ENCODE measurements around the gene SLC26A2. TPM values are rescaled to one million over a fixed set of nuclear protein-coding genes. Genes with fewer than 3 reads are reported as not detected.
A peak's percentile ranks its signal among the peaks of the same experiment; 100 is the strongest.

The SLC26A2 gene
- total and polyA plus RNA-seq, 3 donors from 2014 or later: 7.4 to 16.3 (median 13.5) TPM

DNA sequence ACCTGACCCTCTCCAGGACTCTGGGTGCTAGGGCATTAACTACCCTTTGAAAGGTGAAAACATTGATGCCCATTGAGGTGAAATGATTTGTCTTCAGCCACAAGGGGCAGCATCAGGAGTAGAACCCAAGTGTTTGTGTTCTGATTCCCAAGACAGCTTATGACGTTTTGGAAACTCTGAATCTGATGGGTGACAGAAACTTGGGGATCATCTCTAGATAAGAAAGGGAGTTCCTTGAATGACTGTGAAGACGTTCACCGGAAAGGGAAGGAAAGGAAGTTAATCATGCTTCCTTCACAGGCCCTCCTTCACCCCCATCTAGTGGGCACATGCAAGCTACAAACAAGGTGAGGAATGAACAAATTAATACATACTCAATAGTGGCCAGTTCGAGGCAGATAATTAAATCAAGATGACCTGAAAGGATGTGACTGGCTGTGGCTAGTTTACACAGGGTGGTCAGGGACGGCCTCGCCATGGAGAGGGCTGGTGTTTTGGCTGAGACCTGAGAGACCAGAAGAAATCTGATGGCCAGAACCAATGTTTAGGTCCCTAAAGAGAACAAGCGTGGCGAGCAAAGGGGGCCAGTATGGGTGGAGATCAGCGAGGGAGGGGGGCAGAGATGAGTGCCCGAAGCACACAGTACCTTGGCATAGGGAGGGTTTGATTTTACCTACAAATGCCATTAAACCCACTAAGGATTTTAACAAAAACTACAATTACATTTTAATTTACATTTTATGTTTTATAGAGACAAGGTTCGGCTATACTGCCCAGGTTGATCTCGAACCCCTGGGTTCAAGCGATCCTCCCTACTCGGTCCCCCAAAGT, 937 bp upstream of the SLC26A2 start:
- H3K4me1 ChIP-seq: peaks cover 14% of the 10 kb centered on the region
- peak overlapping the region; percentile 87 to 88 for H3K4me3 ChIP-seq
- peak overlapping the region; percentile 89 to 90 for H3K27ac ChIP-seq
- DNase-seq: no peak
- intact Hi-C loops (cut with DNase I; ENCODE audit: low total_unique reads): loop anchor here (10.0 kb wide), 1 partner anchor 115 kb away; no protein-coding TSS in a partner anchor
- 30 to 35% methylated on average over 14 of the region's 14 CpGs for WGBS, 2 donors
- no peaks in the 10 kb centered on the region for H3K9me3 ChIP-seq
- TF ChIP-seq POLR2A (IDR thresholded peaks at IDR 0.05): no peak
- TF ChIP-seq, protein P1, sequence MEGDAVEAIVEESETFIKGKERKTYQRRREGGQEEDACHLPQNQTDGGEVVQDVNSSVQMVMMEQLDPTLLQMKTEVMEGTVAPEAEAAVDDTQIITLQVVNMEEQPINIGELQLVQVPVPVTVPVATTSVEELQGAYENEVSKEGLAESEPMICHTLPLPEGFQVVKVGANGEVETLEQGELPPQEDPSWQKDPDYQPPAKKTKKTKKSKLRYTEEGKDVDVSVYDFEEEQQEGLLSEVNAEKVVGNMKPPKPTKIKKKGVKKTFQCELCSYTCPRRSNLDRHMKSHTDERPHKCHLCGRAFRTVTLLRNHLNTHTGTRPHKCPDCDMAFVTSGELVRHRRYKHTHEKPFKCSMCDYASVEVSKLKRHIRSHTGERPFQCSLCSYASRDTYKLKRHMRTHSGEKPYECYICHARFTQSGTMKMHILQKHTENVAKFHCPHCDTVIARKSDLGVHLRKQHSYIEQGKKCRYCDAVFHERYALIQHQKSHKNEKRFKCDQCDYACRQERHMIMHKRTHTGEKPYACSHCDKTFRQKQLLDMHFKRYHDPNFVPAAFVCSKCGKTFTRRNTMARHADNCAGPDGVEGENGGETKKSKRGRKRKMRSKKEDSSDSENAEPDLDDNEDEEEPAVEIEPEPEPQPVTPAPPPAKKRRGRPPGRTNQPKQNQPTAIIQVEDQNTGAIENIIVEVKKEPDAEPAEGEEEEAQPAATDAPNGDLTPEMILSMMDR (IDR thresholded peaks at IDR 0.05): peak; percentile 40 to 57 (median 44)
- H3K36me3 ChIP-seq (ENCODE audit: low read depth, missing control alignments): no peaks in the 10 kb centered on the region
- no peaks in the 10 kb centered on the region for H3K27me3 ChIP-seq

DNA sequence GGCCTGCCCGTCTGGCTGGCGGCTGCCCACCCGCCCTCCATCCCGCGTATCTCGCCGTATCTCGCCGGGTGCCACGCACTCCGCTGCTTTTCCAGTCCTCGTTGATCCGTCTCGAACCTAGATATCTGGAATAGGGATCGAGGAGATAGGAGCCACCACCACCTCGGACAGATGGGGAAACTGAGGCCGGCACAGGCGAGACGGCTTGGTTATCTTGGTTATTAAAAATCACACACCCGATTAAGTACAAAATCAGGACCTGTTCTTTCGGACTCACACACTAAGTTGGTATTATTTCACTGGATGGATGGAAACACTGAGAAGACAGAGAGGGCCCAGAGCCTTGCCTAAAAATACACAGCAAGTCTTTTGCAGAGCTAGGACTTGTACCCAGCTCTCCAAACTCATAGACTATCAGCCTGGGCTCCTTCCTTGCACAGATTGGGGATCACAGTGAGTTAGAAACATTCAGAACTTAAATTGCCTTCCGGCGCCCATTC, 678 bp downstream of the SLC26A2 start:
- Histone ChIP-seq H3K36me3 (ENCODE audit: low read depth, missing control alignments) (no peaks in the 10 kb centered on the region), H3K4me1 (peaks cover 14% of the 10 kb centered on the region), H3K27ac (peak overlapping the region; percentile 89 to 90), H3K27me3 (no peaks in the 10 kb centered on the region), H3K9me3 (no peaks in the 10 kb centered on the region), H3K4me3 (peak overlapping the region; percentile 87 to 88)
- TF ChIP-seq POLR2A (IDR thresholded peaks at IDR 0.05): no peak
- TF ChIP-seq, protein P1 (IDR thresholded peaks at IDR 0.05): no peak
- intact Hi-C loops (cut with DNase I; ENCODE audit: low total_unique reads): loop anchor here (10.0 kb wide), 1 partner anchor 116 kb away; no protein-coding TSS in a partner anchor
- 10 to 13% methylated on average over 18 to 23 of the region's 23 CpGs for WGBS, 2 donors
- no peak for DNase-seq

DNA sequence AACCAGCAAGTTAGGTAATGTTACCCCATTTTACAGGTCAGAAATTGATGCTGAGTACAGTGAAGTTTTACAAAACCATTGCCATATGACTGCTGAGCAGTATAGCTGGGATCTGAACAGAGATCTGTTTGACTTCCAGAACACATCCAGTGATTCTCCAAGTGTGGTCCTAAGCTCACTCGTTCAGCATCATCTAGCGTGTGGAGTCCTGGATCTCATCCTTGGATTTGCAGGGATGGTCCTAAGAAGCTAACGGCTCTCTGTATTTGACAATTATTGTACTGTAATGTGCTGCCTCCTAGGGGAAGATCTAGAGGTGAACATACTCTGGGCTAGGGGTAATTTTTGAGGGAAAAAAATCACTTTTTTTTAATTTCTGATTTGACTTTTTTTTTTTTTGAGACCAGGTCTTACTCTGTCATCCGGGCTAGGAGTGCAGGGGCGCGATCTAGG, 1.4 kb downstream of the SLC26A2 start:
- no peak overlapping the region for H3K4me3 ChIP-seq

DNA sequence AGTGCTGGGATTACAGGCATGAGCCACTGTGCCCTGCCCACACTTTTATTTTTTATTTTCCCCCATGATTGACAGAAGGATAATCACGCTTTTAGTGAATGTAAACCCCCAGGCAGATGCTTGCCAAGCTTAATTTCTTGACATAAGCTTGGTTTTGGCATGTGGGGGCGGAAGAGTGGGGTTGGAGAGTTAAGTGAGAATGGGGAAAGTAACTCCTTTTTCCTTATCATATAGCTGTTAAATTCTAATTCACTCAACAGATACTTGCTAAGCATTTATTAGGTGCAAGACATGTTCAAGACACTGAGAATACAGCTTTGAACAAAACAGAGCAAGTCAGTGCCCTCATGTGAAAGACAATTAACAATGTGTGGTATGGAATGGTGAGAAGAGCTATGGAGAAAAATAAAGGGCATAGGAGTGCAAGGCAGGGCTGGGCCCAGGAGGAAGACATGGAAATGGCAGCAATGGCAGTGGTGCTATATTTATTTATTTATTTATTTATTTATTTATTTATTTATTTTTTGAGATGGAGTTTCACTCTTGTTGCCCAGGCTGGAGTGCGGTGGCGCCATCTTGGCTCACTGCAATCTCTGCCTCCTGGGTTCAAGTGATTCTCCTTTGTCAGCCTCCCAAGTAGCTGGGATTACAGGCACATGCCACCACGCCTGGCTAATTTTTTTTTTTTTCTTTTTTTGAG, 2.2 kb downstream of the SLC26A2 start:
- intact Hi-C loops (cut with DNase I; ENCODE audit: low total_unique reads): loop anchor here (10.0 kb wide), 1 partner anchor 118 kb away; no protein-coding TSS in a partner anchor
- Histone ChIP-seq H3K4me3 (no peak overlapping the region), H3K27me3 (no peaks in the 10 kb centered on the region), H3K36me3 (ENCODE audit: low read depth, missing control alignments) (no peaks in the 10 kb centered on the region), H3K9me3 (no peaks in the 10 kb centered on the region), H3K4me1 (peaks cover 24% of the 10 kb centered on the region), H3K27ac (no peak overlapping the region)
- TF ChIP-seq, protein P1 (IDR thresholded peaks at IDR 0.05): no peak
- no peak for TF ChIP-seq POLR2A (IDR thresholded peaks at IDR 0.05)
- DNase-seq: no peak
- 90 to 92% methylated on average over 5 of the region's 5 CpGs for WGBS, 2 donors

More for the DNA sequence above, 1.4 kb downstream of the SLC26A2 start:
- peaks cover 16% of the 10 kb centered on the region for H3K4me1 ChIP-seq
- DNase-seq: no peak
- TF ChIP-seq POLR2A (IDR thresholded peaks at IDR 0.05): no peak
- TF ChIP-seq, protein P1 (IDR thresholded peaks at IDR 0.05): peak; percentile 25 to 64 (median 47)
- H3K36me3 ChIP-seq (ENCODE audit: low read depth, missing control alignments): no peaks in the 10 kb centered on the region
- no peak overlapping the region for H3K27ac ChIP-seq
- no peaks in the 10 kb centered on the region for H3K27me3 ChIP-seq
- intact Hi-C loops (cut with DNase I; ENCODE audit: low total_unique reads): loop anchor here (10.0 kb wide), 1 partner anchor 117 kb away; no protein-coding TSS in a partner anchor
- no peaks in the 10 kb centered on the region for H3K9me3 ChIP-seq
- 51 to 58% methylated on average over 6 of the region's 6 CpGs for WGBS, 2 donors
